Sigmoid colon (tissue), 4 donors: ENCODE data around the gene RBP4.

Experiments
- CTCF ChIP-seq, 4 experiments: fragments of 450-650 bp in 3 of 4; fragments of 200-600 bp in 1 of 4; IDR thresholded peaks; one replicate each; pipeline ENCODE4 v1.5.1; 2016 to 2019; ENCODE audit warnings: antibody characterized with exemption in 4 of 4, mild to moderate bottlenecking in 3 of 4, moderate library complexity in 2 of 4
- POLR2A ChIP-seq, 2 donors: fragments of 450-650 bp; IDR thresholded peaks; one replicate each; pipeline ENCODE4 v1.6.1; 2016; ENCODE audit warnings: antibody characterized with exemption in 2 of 2, mild to moderate bottlenecking in 2 of 2, moderate library complexity in 2 of 2
- POLR2AphosphoS5 ChIP-seq, 4 donors: sonication (generic); formaldehyde crosslinking; IDR thresholded peaks; one replicate each; pipeline ENCODE4 v1.6.1; 2017; ENCODE audit warnings: antibody characterized with exemption in 4 of 4

GRCh38 chr10:93620925-93621324 lies 19.9 kb upstream of the RBP4 start:
- no peak for TF ChIP-seq POLR2AphosphoS5 (IDR thresholded peaks at IDR 0.05)
- no peak for TF ChIP-seq CTCF (IDR thresholded peaks at IDR 0.05)
- no peak for TF ChIP-seq POLR2A (IDR thresholded peaks at IDR 0.05)
